ENCODE data around the gene CAST.
"Not testable (repeated sequence)": the region's sequence is repeated elsewhere in the genome, so short reads cannot be mapped to it uniquely, and the experiment has no call there.

Gene CAST

GRCh38 chr5:96775689-96776088 is 113.5 kb downstream of the CAST start:
- no peak overlapping the region for H3K4me3 ChIP-seq (ENCODE audit: low read depth, low read length)

GRCh38 chr5:96776621-96777020 is 114.4 kb downstream of the CAST start:
- no peak overlapping the region for H3K4me3 ChIP-seq (ENCODE audit: low read depth, low read length)

GRCh38 chr5:96778409-96778808 is 116.2 kb downstream of the CAST start:
- H3K4me3 ChIP-seq (ENCODE audit: low read depth, low read length) = no peak overlapping the region

DNA sequence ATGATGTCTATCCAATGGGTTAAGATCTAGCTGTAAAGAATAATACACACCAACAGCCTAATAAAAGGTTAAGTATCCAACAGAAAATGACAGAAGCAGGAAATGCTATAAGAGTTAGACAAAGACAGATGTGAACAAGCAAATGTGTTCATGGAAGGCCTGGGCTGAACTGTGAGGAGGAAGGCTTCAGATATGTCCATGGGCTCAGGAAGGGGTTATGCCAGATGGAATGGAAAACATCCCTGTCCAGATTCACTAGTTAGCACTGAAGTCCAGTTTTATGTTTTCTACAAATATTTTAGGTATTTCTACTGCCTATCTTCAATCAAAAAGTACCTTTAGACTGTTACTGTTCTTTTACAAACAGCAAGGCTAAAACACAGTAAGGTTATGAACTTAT is 118.5 kb downstream of the CAST start:
- no peak overlapping the region for H3K4me3 ChIP-seq (ENCODE audit: low read depth, low read length)

DNA sequence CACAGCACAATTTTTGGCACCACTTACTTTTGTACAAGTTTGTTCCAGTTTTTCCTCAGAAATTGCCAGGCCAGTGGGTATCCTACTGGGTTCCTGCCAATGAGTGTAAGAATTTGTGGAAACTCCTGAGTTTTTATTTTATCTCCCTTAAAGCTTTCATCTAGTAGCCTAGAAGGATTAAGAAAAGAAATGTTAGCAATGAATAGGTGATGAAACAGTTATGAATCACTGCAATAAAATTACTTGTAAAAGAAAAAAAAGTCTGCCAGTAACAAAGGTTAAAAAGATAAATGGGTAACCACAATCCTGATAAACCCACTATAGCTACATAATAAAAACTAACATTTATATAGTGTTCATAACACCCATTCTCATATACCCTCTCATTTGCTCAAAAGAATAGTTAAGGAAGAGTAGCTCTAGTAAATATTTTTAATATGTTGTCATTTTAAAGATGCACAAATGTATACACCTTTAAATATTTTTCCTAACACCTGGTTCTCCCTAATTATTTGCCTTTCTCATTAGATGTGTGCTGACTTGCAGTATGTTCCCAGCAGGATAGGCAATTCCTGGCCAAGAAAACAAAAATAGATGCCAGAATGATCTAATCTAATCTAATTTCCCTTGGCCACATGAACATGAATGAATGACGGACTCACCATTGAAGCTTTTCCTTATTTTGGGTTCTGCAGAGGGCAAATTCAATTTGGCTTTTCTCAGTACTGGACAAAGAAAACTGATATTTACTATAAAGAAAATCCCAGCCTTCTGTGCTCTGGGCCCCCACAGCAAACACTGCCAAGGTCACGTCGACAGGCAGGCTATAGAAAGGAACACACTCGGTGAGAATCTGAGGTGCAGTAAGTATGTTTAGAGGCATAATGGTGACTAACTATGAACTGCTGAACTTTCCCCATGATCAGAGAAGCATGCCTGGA is 119.1 kb downstream of the CAST start:
- no peak overlapping the region for H3K4me3 ChIP-seq (ENCODE audit: low read depth, low read length)

DNA sequence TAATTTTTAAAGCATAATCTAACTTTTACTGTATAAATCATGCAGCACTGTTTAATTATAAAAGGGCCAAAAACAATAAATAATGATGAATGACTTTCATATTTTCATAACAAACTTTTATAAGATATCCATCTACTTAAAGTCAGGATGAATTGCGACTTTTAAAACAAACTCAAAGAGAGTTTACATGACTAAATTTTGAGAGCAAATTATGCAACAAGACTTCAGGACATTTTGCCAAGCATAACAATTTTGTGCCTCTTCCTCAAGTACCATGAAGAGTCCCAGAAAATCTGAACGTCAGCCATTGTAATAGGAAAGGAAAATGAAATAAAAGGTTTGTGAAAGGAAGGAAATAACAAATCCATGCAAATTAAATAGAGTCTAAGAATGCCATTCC is 121.2 kb downstream of the CAST start:
- H3K4me3 ChIP-seq (ENCODE audit: low read depth, low read length) = no peak overlapping the region

DNA sequence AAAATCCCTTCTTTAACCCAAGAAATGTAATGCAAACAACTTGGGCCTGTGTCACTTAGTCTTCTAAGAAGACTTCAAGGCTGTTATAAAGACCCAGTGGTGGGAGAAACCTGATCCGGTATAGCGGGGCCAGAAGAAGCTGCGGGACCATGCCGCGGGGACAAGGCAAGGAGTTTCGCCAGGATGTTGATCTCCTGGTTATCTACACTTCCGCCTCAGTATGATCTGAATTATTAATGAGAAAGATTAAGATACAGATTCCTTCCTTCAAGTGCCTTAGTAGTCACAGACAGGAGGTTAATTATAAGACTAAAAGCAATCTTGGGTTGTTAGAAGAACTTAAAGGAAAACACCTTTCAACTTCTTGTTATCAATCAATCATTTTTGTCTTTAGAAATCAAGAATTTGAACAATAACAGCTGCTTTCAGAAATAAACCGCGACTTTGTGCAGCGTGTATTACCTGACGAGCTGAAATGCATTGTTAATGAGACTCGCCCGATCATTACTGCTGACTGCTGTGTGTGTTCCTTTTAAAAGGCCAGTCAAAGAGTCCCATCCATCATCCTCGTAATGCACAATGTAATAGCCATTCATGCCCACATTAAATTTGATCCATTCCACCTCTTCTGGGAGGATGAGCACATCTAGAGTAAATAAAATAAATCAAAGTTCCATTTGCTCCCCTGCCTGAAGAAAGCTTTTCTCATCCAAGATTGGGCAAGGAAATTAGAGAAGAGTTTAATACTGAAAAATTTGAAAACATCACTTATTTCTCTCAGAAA is 123.3 kb downstream of the CAST start:
- no peak overlapping the region for H3K4me3 ChIP-seq (ENCODE audit: low read depth, low read length)

DNA sequence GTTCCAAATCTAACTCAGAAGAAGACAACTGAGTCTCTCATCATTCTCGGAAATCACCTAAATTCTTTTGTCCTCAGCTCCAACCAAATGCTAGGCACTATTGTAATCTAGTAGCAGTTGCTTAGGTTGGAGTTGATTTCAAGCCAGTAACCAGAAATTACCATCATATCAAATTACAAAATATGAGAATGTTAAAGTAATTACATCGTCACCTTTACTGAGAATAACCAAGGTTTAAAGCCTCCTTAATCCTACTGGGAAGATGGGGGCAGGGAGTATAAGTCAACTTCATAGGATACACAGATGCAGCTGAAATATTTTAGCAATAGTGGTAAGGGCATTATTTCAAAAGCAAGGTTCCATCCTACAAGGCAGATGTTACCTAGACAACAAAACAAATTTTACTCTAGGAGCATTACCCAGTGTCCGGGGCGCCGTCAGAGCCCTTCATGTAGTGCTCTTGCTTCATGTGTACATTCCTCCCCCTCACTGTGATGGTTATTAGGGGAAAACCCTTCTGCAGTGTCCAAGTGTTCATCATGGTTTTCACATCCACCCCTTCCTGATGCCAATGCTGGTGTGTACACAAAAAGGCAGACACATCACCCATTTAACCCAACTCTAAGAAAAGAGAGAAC is 126.1 kb downstream of the CAST start:
- H3K4me3 ChIP-seq (ENCODE audit: low read depth, low read length) = no peak overlapping the region

GRCh38 chr5:96789794-96790330 is 127.7 kb downstream of the CAST start:
- H3K4me3 ChIP-seq (ENCODE audit: low read depth, low read length) = no peak overlapping the region

DNA sequence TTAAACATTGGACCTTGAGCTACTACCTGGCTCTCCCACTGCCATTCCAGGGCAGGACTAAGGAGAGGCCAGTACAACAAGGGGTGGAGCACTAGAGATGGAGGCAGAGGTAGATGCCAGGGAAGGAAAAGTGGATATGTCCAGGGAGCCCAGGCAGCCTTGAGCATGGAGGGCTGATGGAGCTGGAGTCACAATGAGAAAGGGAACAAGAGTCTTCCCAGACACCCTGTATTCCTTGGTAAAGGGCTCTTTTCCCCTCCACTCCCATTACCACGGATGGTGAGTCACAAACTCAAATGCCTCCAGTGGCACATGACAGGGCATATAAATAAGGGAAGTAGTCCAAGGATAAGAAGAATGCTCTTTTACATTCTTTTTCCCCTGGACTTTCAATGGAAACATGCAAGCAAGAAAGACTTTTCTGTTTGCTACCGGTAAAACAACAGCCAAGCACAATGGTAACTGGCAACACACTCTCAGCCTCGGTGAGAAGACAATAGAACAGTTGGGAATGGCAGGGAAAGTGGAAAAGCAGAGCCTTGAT is 128.9 kb downstream of the CAST start:
- no peak overlapping the region for H3K4me3 ChIP-seq (ENCODE audit: low read depth, low read length)

DNA sequence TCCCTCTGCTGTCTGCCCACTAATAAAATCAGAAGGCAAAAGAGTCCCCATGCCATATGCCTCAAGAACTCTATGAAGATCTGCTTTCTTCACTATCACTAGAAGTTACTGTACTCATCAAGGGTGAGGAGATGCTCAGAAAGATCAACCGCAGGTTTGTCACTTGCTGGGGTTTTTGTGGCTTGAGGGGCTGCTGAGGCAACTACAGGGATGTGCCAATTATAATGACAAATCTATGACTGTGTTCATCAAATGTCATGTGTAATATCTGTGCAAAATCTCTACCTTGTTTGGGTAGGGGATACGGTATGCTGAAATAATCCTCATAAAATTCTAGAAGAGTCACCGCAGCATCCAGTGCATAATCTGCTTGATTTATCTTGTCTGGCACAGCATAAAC is 132.6 kb downstream of the CAST start:
- H3K4me3 ChIP-seq (ENCODE audit: low read depth, low read length) = no peak overlapping the region

DNA sequence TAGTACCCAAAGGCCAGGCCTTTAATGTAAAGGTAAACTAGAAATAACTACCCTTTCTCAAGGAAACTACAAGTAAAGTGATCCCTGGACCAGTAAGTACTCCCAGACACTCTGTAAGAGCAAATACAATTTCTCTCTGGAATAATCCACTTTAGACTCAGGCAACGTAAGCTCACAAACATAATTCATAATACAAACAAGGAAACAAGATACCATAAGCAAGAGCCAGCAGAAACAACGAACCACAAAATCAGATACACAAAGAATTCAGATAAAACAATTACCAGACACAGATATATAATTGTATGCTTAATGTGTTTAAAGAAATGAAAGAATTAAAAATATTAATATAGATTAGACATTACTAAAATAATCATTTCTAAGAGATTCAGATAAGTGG is 133.4 kb downstream of the CAST start:
- H3K4me3 ChIP-seq (ENCODE audit: low read depth, low read length) = no peak overlapping the region

DNA sequence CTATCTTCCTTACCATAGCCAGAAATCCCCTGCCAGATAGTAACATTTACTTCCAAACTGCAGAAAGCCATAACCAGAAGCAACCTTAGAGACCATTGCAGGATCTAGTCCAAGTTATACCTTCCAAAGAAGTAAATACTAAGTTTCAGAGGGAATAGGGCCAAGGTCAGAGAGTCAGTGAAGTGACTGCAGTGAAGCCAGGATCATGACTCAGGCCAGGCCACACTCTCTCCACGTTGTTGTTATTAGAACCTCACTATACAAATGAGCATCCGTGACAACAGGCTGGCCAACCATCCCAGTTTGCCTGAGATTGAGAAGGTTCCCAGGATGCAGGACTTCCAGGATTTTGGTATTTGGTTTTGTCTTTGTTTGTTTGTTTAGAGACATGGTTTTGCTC is 134.3 kb downstream of the CAST start:
- H3K4me3 ChIP-seq (ENCODE audit: low read depth, low read length) = no peak overlapping the region

- H3K4me3 ChIP-seq (ENCODE audit: low read depth, low read length) = not testable (repeated sequence)
These were observed 139.5 kb downstream of the CAST start for GRCh38 chr5:96801718-96802117.

DNA sequence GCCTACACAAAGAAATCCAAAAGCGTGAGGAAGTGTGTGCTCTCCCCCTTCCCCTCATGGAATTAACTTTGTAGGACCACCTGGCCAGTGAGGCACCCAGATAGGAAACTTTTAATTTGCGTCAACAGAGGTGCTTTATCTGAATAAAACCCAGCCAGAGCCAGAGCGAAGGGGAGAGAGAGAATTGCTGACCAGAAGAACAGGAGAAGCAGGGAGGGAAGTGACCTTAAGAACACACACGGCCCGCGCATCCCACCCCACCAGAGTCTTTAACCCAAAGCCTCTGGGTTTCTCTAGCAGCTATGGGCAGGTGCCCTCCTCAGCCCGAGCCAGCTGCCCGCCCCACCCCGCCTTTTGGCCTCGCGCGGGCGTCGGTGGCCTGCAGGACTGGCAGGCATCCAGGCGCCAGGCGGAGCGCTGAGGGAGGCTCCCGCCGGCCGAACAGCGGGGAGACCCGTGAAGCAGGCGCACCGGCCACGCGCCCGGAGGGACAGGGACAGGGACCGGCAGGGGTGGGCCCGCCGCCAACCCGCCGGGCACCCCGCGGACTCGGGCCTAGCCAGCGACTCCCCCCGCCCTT is 145.0 kb downstream of the CAST start:
- peak overlapping the region; percentile 82 for H3K4me3 ChIP-seq (ENCODE audit: low read depth, low read length)

- H3K4me3 ChIP-seq (ENCODE audit: low read depth, low read length) = peak overlapping the region; percentile 82
These were observed 146.3 kb downstream of the CAST start for GRCh38 chr5:96808541-96808828.

DNA sequence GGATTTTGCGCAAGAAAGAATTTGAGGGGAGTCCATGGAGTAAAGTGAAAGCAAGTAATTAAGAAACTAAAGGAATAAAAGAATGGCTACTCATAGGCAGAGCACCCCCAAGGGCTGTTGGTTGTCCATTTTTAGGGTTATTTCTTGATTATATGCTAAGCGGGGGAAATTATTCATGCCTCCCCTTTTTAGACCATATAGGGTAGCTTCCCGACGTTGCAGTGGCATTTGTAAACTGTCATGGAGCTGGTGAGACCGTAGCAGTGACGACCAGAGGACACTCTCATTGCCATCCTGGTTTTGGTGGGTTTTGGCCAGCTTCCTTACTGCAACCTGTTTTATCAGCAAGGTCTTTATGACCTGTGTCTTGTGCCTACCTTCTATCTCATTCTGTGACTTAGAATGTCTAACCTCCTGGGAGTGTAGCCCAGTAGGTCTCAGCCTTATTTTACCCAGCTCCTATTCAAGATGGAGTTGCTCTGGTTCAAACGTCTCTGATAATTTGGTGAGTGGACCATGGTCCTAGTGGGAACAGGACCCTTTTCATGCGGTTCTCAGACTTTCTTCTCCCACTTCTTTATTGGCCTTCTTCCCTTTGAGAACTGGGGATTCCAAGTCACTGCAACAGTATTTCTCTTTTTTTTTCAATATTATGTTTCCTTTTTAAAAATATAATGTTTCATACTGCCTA is 146.8 kb downstream of the CAST start:
- H3K4me3 ChIP-seq (ENCODE audit: low read depth, low read length) = no peak overlapping the region

- no peak overlapping the region for H3K4me3 ChIP-seq (ENCODE audit: low read depth, low read length)
These were observed 147.7 kb downstream of the CAST start for GRCh38 chr5:96809921-96810320.

DNA sequence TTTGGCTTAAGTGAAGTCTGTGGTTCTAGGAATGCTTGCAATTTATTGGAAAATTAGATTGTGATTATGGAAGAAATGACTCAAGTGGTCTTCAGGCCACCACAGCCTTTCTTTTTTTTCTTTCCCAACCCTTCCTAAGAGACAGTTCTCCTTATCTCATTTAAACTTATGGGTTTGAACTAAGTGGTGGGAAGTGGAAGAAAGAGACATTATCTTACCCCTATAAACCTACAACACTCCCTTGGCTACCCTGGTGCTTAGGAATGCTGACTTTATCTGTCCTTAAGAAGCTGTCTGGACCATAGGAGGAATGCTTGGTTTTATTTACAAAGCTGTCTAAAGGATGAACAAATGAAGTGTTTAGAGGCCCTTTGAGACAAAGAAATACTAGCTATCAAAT is 150.7 kb downstream of the CAST start:
- no peak overlapping the region for H3K4me3 ChIP-seq (ENCODE audit: low read depth, low read length)

DNA sequence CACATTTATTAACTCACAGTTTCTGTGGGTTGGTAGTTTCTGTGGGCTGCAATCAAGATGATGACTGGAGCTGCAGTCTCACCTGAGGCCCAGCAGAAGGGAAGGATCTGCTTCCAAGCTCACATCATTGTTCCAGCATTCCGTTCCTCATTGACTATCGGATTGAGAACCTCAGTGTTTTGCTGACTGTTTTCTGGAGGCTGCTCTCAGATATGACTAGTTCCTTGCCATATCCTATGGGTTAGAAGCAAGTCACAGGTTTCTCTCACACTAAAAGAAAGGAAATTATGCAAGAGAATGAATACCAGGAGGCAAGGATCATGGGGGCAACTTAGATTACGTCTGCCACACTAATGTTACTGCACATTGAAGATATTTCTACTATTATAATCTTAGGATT is 151.9 kb downstream of the CAST start:
- no peak overlapping the region for H3K4me3 ChIP-seq (ENCODE audit: low read depth, low read length)
